Rectal smooth muscle tissue (tissue), 1 donor: ENCODE data around the gene IFNL1.
"Not testable (repeated sequence)": the region's sequence is repeated elsewhere in the genome, so short reads cannot be mapped to it uniquely, and the experiment has no call there.

ENCODE experiments used
- H3K27ac ChIP-seq: one replicate; pipeline ENCODE4 v1.7.0; 2013; ENCODE audit warnings: low read depth, low read length, inconsistent platforms
- H3K27me3 ChIP-seq: one replicate; pipeline ENCODE4 v1.7.0; 2013; ENCODE audit warnings: low read length; ENCODE audit not compliant: control insufficient read depth, insufficient read depth
- H3K36me3 ChIP-seq: one replicate; pipeline ENCODE4 v1.7.0; 2013; ENCODE audit warnings: low read length; ENCODE audit not compliant: control insufficient read depth, insufficient read depth
- H3K4me1 ChIP-seq: one replicate; pipeline ENCODE4 v1.7.0; 2013; ENCODE audit warnings: low read length; ENCODE audit not compliant: control insufficient read depth, insufficient read depth
- H3K4me3 ChIP-seq: one replicate; pipeline ENCODE4 v1.7.0; 2013; ENCODE audit warnings: low read length
- H3K9ac ChIP-seq: one replicate; pipeline ENCODE4 v1.7.0; 2013; ENCODE audit warnings: low read length

Gene IFNL1

GRCh38 chr19:39332738-39333137, 36.5 kb downstream of the IFNL1 start:
- H3K36me3 ChIP-seq, H3K4me3 ChIP-seq, H3K27me3 ChIP-seq, H3K4me1 ChIP-seq, H3K27ac ChIP-seq, H3K9ac ChIP-seq: not testable (repeated sequence)

- no peaks in the 10 kb centered on the region for H3K36me3 ChIP-seq
- H3K9ac ChIP-seq, result no peak overlapping the region
- H3K27me3 ChIP-seq, result no peaks in the 10 kb centered on the region
- no peaks in the 10 kb centered on the region for H3K4me1 ChIP-seq
- no peak overlapping the region for H3K27ac ChIP-seq
- no peak overlapping the region for H3K4me3 ChIP-seq
These were observed 37.3 kb downstream of the IFNL1 start for GRCh38 chr19:39333507-39333906.

- Histone ChIP-seq H3K36me3 (no peaks in the 10 kb centered on the region), H3K27ac (no peak overlapping the region), H3K27me3 (no peaks in the 10 kb centered on the region), H3K4me1 (no peaks in the 10 kb centered on the region), H3K4me3 (no peak overlapping the region), H3K9ac (no peak overlapping the region)
These were observed 38.3 kb downstream of the IFNL1 start for GRCh38 chr19:39334444-39334976.

- Histone ChIP-seq H3K36me3 (no peaks in the 10 kb centered on the region), H3K4me3 (peak overlapping the region; percentile 58), H3K9ac (peak overlapping the region; percentile 16), H3K27ac (peak overlapping the region; percentile 30), H3K4me1 (no peaks in the 10 kb centered on the region), H3K27me3 (no peaks in the 10 kb centered on the region)
These were observed 39.0 kb downstream of the IFNL1 start for GRCh38 chr19:39335168-39335548.

- Histone ChIP-seq H3K27ac (no peak overlapping the region), H3K27me3 (no peaks in the 10 kb centered on the region), H3K9ac (no peak overlapping the region), H3K4me1 (peaks cover 4% of the 10 kb centered on the region), H3K4me3 (no peak overlapping the region), H3K36me3 (no peaks in the 10 kb centered on the region)
These were observed 40.3 kb downstream of the IFNL1 start for GRCh38 chr19:39336483-39336882.

GRCh38 chr19:39339674-39340073, 43.5 kb downstream of the IFNL1 start:
- Histone ChIP-seq H3K27me3 (no peaks in the 10 kb centered on the region), H3K36me3 (no peaks in the 10 kb centered on the region), H3K9ac (no peak overlapping the region), H3K4me1 (peaks cover 12% of the 10 kb centered on the region), H3K4me3 (no peak overlapping the region), H3K27ac (no peak overlapping the region)

GRCh38 chr19:39340156-39340555, 43.9 kb downstream of the IFNL1 start:
- not testable (repeated sequence) for H3K36me3 ChIP-seq, H3K27ac ChIP-seq, H3K9ac ChIP-seq, H3K27me3 ChIP-seq, H3K4me3 ChIP-seq
- H3K4me1 ChIP-seq, result peaks cover 12% of the 10 kb centered on the region

GRCh38 chr19:39341129-39341718, 45.0 kb downstream of the IFNL1 start:
- Histone ChIP-seq H3K4me1 (peaks cover 12% of the 10 kb centered on the region), H3K36me3 (no peaks in the 10 kb centered on the region), H3K27me3 (no peaks in the 10 kb centered on the region), H3K4me3 (peak overlapping the region; percentile 93), H3K9ac (peak overlapping the region; percentile 60), H3K27ac (peak overlapping the region; percentile 80)

- Histone ChIP-seq H3K36me3 (no peaks in the 10 kb centered on the region), H3K9ac (peak within 1 kb of the TSS; percentile 60), H3K4me3 (peak within 1 kb of the TSS; percentile 93), H3K27ac (peak within 1 kb of the TSS; percentile 80), H3K27me3 (no peaks in the 10 kb centered on the region), H3K4me1 (peaks cover 12% of the 10 kb centered on the region)
These were observed 45.8 kb downstream of the IFNL1 start, which contains the start of gene SAMD4B for GRCh38 chr19:39341719-39342604. SAMD4B (plus strand) TSS chr19:39342421; CDS start chr19:39356894, 14,473 bp downstream.

GRCh38 chr19:39342647-39343305, 46.6 kb downstream of the IFNL1 start:
- Histone ChIP-seq H3K9ac (peak overlapping the region; percentile 54), H3K4me3 (peak overlapping the region; percentile 51), H3K27me3 (no peaks in the 10 kb centered on the region), H3K27ac (peak overlapping the region; percentile 68), H3K4me1 (peaks cover 12% of the 10 kb centered on the region), H3K36me3 (peaks cover 3% of the 10 kb centered on the region)

GRCh38 chr19:39345956-39346355, 49.7 kb downstream of the IFNL1 start:
- no peak overlapping the region for H3K27ac ChIP-seq

More at GRCh38 chr19:39345956-39346355, 49.7 kb downstream of the IFNL1 start:
- H3K9ac ChIP-seq, result no peak overlapping the region
- peaks cover 8% of the 10 kb centered on the region for H3K36me3 ChIP-seq
- no peak overlapping the region for H3K4me3 ChIP-seq
- no peaks in the 10 kb centered on the region for H3K27me3 ChIP-seq
- peaks cover 10% of the 10 kb centered on the region for H3K4me1 ChIP-seq
